Measurements from ENCODE around the gene ACP3.

ACP3 gene

GRCh38 chr3:132347811-132348210, 30.6 kb downstream of the ACP3 start:
- Histone ChIP-seq H3K4me1 (ENCODE audit: control insufficient read depth in 1 of 2, insufficient read depth in 1 of 2, low read depth in 1 of 2, low read length in 1 of 2) (peaks cover 4 to 13% of the 10 kb centered on the region in 2 experiments), H3K9me3 (no peaks in the 10 kb centered on the region), H3K27ac (no peak overlapping the region), H3K4me3 (ENCODE audit: low read depth in 1 of 2, low read length in 1 of 2) (no peak overlapping the region), H3K27me3 (no peaks in the 10 kb centered on the region), H3K36me3 (peaks cover 82% of the 10 kb centered on the region)
- TF ChIP-seq, protein P1, sequence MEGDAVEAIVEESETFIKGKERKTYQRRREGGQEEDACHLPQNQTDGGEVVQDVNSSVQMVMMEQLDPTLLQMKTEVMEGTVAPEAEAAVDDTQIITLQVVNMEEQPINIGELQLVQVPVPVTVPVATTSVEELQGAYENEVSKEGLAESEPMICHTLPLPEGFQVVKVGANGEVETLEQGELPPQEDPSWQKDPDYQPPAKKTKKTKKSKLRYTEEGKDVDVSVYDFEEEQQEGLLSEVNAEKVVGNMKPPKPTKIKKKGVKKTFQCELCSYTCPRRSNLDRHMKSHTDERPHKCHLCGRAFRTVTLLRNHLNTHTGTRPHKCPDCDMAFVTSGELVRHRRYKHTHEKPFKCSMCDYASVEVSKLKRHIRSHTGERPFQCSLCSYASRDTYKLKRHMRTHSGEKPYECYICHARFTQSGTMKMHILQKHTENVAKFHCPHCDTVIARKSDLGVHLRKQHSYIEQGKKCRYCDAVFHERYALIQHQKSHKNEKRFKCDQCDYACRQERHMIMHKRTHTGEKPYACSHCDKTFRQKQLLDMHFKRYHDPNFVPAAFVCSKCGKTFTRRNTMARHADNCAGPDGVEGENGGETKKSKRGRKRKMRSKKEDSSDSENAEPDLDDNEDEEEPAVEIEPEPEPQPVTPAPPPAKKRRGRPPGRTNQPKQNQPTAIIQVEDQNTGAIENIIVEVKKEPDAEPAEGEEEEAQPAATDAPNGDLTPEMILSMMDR (IDR thresholded peaks at IDR 0.05), result no peak

- TF ChIP-seq, protein P1 (IDR thresholded peaks at IDR 0.05), result no peak
- H3K4me3 ChIP-seq (ENCODE audit: low read depth in 1 of 2, low read length in 1 of 2), result no peak overlapping the region
- H3K9me3 ChIP-seq, result no peaks in the 10 kb centered on the region
- peaks cover 0 to 9% of the 10 kb centered on the region in 2 experiments for H3K4me1 ChIP-seq (ENCODE audit: control insufficient read depth in 1 of 2, insufficient read depth in 1 of 2, low read depth in 1 of 2, low read length in 1 of 2)
- H3K36me3 ChIP-seq, result peaks cover 88% of the 10 kb centered on the region
- no peak overlapping the region for H3K27ac ChIP-seq
- H3K27me3 ChIP-seq, result no peaks in the 10 kb centered on the region
These were observed 31.3 kb downstream of the ACP3 start for GRCh38 chr3:132348531-132348930.

DNA sequence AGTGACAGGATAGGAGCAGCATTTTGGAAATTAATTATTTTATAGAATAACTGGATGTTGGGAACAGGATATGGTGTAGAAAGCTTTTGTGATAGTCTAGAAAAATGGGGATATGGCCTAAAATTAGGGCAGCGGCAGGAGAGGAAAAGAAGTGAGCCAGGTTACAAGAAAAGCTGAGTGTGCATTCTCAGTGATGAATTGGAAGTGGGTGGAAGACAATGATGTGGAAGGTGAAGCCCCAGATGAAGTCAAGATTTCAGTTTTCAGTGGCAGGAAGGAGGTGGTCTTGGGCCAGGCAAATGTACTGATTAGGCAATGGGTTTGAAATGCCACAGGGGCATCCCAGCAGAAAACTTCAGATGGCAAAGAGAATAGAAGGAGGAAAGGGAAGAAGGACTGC, 33.6 kb downstream of the ACP3 start:
- Histone ChIP-seq H3K36me3 (peaks cover 96% of the 10 kb centered on the region), H3K27ac (peak overlapping the region; percentile 13), H3K4me3 (ENCODE audit: low read depth in 1 of 2, low read length in 1 of 2) (no peak overlapping the region), H3K9me3 (no peaks in the 10 kb centered on the region), H3K4me1 (ENCODE audit: control insufficient read depth in 1 of 2, insufficient read depth in 1 of 2, low read depth in 1 of 2, low read length in 1 of 2) (peaks cover 0 to 8% of the 10 kb centered on the region in 2 experiments), H3K27me3 (no peaks in the 10 kb centered on the region)
- TF ChIP-seq, protein P1 (IDR thresholded peaks at IDR 0.05), result no peak

GRCh38 chr3:132351222-132351806, 34.1 kb downstream of the ACP3 start:
- Histone ChIP-seq H3K27me3 (no peaks in the 10 kb centered on the region), H3K36me3 (peaks cover 96% of the 10 kb centered on the region), H3K27ac (peak overlapping the region; percentile 13), H3K4me3 (ENCODE audit: low read depth in 1 of 2, low read length in 1 of 2) (no peak overlapping the region), H3K4me1 (ENCODE audit: control insufficient read depth in 1 of 2, insufficient read depth in 1 of 2, low read depth in 1 of 2, low read length in 1 of 2) (peaks cover 0 to 3% of the 10 kb centered on the region in 2 experiments), H3K9me3 (no peaks in the 10 kb centered on the region)
- TF ChIP-seq, protein P1 (IDR thresholded peaks at IDR 0.05), result no peak

DNA sequence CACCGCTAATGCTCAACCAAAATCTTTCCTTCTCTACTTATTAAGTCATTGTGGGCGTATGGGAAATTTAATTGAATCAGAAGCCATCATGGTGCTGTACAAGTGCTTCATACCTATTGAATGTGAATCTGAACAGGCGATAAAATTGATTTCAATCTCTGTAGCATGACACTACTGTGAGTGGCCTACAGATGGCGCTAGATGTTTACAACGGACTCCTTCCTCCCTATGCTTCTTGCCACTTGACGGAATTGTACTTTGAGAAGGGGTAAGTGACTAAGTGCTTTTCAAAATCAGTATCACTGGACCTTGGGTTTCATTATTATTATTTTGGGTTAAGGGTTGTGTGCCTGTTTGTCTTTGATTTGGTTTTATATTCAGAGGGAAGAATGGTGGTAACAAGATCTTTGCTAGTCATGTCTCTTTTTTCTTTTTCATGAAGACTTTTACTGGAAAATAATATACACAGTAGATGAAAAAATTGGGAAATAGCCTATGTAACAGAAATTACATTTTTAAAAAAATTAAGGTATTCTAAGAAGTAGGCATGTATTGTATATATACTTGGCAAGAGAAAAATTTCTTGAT, 35.4 kb downstream of the ACP3 start:
- H3K36me3 ChIP-seq, result peaks cover 96% of the 10 kb centered on the region
- H3K9me3 ChIP-seq, result no peaks in the 10 kb centered on the region
- H3K27ac ChIP-seq, result peak overlapping the region; percentile 23
- H3K4me3 ChIP-seq (ENCODE audit: low read depth in 1 of 2, low read length in 1 of 2), result no peak overlapping the region
- H3K4me1 ChIP-seq (ENCODE audit: control insufficient read depth in 1 of 2, insufficient read depth in 1 of 2, low read depth in 1 of 2, low read length in 1 of 2), result no peaks in the 10 kb centered on the region
- TF ChIP-seq, protein P1 (IDR thresholded peaks at IDR 0.05), result peak; percentile 87
- H3K27me3 ChIP-seq, result no peaks in the 10 kb centered on the region
